HepG2 (cell line): ENCODE measurements around the gene TUT1. TPM values are rescaled to one million over a fixed set of nuclear protein-coding genes. Genes with fewer than 3 reads are reported as not detected.

ENCODE experiments used
- CREB3 ChIP-seq: sonication (generic); formaldehyde crosslinking; IDR thresholded peaks from 2 replicates; pipeline ENCODE4 v1.5.0; 2020; ENCODE audit warnings: missing genetic modification reagents
- HCFC1 ChIP-seq: fragments of 150-350 bp; IDR thresholded peaks from 2 replicates; pipeline ENCODE4 v1.6.1; 2014; ENCODE audit warnings: low read depth, low read length
- KIAA2018 ChIP-seq: sonication (generic); formaldehyde crosslinking; IDR thresholded peaks from 2 replicates; pipeline ENCODE4 v1.5.0; 2020; ENCODE audit warnings: mild to moderate bottlenecking, missing genetic modification reagents, borderline replicate concordance
- MNT ChIP-seq: fragments of 450-650 bp; IDR thresholded peaks from 2 replicates; pipeline ENCODE4 v1.6.1; 2016
- PHF5A ChIP-seq: IDR thresholded peaks from one replicate; pipeline ENCODE4 v1.6.1; 2018; ENCODE audit warnings: low read depth, missing genetic modification reagents; ENCODE audit not compliant: unreplicated experiment
- PTBP1 ChIP-seq: fragments of 200-400 bp; formaldehyde crosslinking; IDR thresholded peaks from 2 replicates; pipeline ENCODE4 v1.6.1; 2018; ENCODE audit warnings: low read length, low read depth; ENCODE audit not compliant: poor library complexity, severe bottlenecking
- TAF15 ChIP-seq: fragments of 200-400 bp; formaldehyde crosslinking; IDR thresholded peaks from one replicate; pipeline ENCODE4 v1.6.1; 2018; ENCODE audit warnings: mild to moderate bottlenecking, low read depth, low read length; ENCODE audit not compliant: poor library complexity, severe bottlenecking
- TEAD2 ChIP-seq: sonication (generic); formaldehyde crosslinking; IDR thresholded peaks from 2 replicates; pipeline ENCODE4 v1.9.0; 2021; ENCODE audit warnings: missing genetic modification reagents
- ZBTB37 ChIP-seq: sonication (generic); formaldehyde crosslinking; IDR thresholded peaks from 2 replicates; pipeline ENCODE4 v1.4.0; 2020; ENCODE audit warnings: mild to moderate bottlenecking, missing genetic modification reagents
- ZC3H13 ChIP-seq: sonication (generic); formaldehyde crosslinking; IDR thresholded peaks from 2 replicates; pipeline ENCODE4 v1.8.1; 2023; ENCODE audit warnings: mild to moderate bottlenecking, missing genetic modification reagents, moderate library complexity
- ZNF446 ChIP-seq: sonication (generic); formaldehyde crosslinking; IDR thresholded peaks from 2 replicates; pipeline ENCODE4 v1.5.0; 2020; ENCODE audit warnings: mild to moderate bottlenecking, missing genetic modification reagents
- ZNF543 ChIP-seq: sonication (generic); formaldehyde crosslinking; IDR thresholded peaks from 2 replicates; pipeline ENCODE4 v1.4.0; 2020; ENCODE audit warnings: mild to moderate bottlenecking, missing genetic modification reagents
- ZNF781 ChIP-seq: sonication (generic); formaldehyde crosslinking; IDR thresholded peaks from 2 replicates; pipeline ENCODE4 v1.5.1; 2020; ENCODE audit warnings: borderline replicate concordance, mild to moderate bottlenecking, missing genetic modification reagents; ENCODE audit errors: not compliant biosample characterization
- ZNF841 ChIP-seq: sonication (generic); formaldehyde crosslinking; IDR thresholded peaks from 2 replicates; pipeline ENCODE4 v1.8.1; 2023; ENCODE audit warnings: missing genetic modification reagents, borderline replicate concordance
- ZZZ3 ChIP-seq: sonication (generic); formaldehyde crosslinking; IDR thresholded peaks from 2 replicates; pipeline ENCODE4 v1.4.0; 2020; ENCODE audit warnings: missing genetic modification reagents, mild to moderate bottlenecking, borderline replicate concordance
- polyA plus RNA-seq, 8 experiments: library from polyadenylated mRNA; depleted of rRNA in 3 of 8; stranded (reverse) in 7 of 8; unstranded in 1 of 8; fragments of >200 nt; fragmentation: Illumina TruSeq in 4 of 8; extraction: Trizol in 4 of 8; gene quantifications; 2 replicates each; pipeline versions ENCODE4 v1.2.1 to v1.2.3, GENCODE V29; 2011 to 2016; ENCODE audit warnings: low read depth in 4 of 8, missing spikeins in 1 of 8, mixed read lengths in 1 of 8; ENCODE audit not compliant: insufficient read depth in 1 of 8
- total RNA-seq, 5 experiments: library from RNA; depleted of rRNA; stranded (reverse); fragments of >200 nt; fragmentation: Illumina TruSeq; extraction: Trizol; gene quantifications; 2 replicates each; pipeline ENCODE4 v1.2.3, GENCODE V29; 2016; ENCODE audit warnings: low read depth in 1 of 5

Gene TUT1
- total and polyA plus RNA-seq, 2 of the 13 experiments (the other 11 are each of a cell fraction or from before 2014, with no cell fraction given), result 9.7 to 14.3 TPM

GRCh38 chr11:62542750-62543567 lies 48.4 kb downstream of the TUT1 start (continued):
- TF ChIP-seq CREB3 (CRISPR knock-in tag), result no peak
- TF ChIP-seq PTBP1, result no peak
- no peak for TF ChIP-seq TAF15
- TF ChIP-seq ZC3H13, result no peak
- TF ChIP-seq TEAD2 (CRISPR knock-in tag), result no peak
- no peak for TF ChIP-seq ZBTB37 (CRISPR knock-in tag)
- TF ChIP-seq KIAA2018 (CRISPR knock-in tag), result no peak
- no peak for TF ChIP-seq ZNF446 (CRISPR knock-in tag)
- TF ChIP-seq ZNF781 (CRISPR knock-in tag), result no peak
- no peak for TF ChIP-seq ZNF543 (CRISPR knock-in tag)
- no peak for TF ChIP-seq ZZZ3 (CRISPR knock-in tag)
- no peak for TF ChIP-seq HCFC1
- peak; percentile 36 for TF ChIP-seq PHF5A (CRISPR knock-in tag)
- TF ChIP-seq MNT, result no peak
- no peak for TF ChIP-seq ZNF841 (CRISPR knock-in tag)
